Measurements from ENCODE around the gene GRM8.

DNA sequence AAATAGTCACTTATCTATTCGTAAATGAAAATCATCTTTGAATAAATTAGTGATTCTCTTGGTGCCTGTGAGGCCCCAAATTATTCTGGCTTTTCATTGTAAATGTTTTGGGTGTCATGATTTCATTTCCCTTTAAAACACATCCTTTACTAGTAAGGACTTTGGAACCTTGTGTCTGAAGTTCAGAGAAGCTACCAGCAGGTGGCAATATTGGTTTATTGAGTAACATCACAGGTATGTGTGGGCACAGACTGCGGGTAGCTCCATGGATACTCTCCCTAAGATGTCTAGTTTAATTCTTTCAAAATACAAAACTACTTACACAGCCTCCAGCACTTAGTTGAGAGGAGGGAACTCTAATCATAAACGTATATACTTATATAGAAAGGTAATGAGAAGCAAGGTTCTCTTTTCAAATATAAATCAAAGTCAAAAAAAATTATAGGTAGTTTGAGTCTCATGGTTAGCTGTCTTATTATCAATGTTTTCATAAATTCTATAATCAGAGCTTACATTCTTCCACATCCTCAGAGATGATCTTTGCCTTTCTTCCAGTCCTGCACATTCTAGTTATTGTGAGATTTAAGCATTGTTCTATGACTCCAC is 449.6 kb downstream of the GRM8 start:
- TF ChIP-seq CTCF (IDR thresholded peaks at IDR 0.05; ENCODE audit: borderline replicate concordance, extremely low read depth, low read length, poor library complexity, severe bottlenecking) (peak; percentile 81), EZH2 (IDR thresholded peaks at IDR 0.05; ENCODE audit: borderline replicate concordance, low read depth, low read length, severe bottlenecking) (no peak)

All from DND-41 (cell line).